ENCODE measurements around the gene S100A12. TPM values are rescaled to one million over a fixed set of nuclear protein-coding genes. Genes with fewer than 3 reads are reported as not detected.
"Not testable (repeated sequence)": the region's sequence is repeated elsewhere in the genome, so short reads cannot be mapped to it uniquely, and the experiment has no call there.

The S100A12 gene
- total and polyA plus RNA-seq, 2 experiments from 2014 or later = not detected

DNA sequence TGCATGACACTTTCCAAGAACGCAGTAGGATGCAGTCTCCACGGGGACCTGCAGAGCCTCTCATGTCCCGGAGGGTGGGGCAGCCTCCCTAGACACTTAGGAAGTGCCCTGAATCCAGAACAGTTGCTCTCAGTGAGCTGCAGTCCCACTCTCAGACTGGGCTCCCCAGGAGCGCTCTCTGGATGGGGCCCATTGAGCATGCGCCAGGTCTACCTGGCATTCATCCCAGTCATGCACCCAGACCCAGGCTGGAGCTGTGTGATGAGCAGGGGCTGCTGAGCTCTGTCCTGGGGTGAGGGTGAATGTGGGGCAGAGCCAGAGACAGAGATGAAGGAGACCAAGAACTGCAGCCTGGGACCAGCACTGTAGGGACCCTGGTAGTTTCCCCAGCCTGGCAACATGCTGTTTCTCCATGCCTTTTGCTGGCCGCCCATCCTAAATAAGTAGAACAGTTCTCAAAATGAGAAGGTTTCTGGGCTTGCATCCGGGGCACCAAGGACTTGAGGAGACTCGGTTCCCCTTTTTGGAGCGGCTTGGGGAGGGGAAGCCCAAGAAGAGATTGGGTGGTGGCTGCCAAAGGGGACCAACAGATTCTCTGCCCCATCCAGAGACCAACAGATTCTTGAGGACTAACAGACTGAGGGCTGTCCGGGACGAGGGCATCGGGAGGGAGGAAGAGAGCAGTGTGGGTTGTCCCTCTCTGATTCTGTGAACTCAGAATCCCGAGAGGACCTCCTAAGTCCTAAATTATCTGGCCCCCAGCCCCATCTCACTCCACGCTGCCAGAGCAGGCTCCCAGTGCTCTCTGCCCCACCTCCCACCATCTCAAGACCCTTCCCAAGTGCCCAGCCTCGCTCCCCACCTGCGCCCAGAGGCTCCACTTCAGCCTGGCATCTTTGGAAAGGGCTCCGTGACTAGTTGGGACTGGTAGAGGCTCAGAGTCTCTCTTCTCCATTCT, 25.8 kb downstream of the S100A12 start:
- H3K79me2 ChIP-seq = no peaks in the 10 kb centered on the region
- no peaks in the 10 kb centered on the region for H3K9me2 ChIP-seq (replicated peaks; ENCODE audit: insufficient read depth)
- peaks cover 17% of the 10 kb centered on the region for H3K27me3 ChIP-seq
- H3K36me3 ChIP-seq (replicated peaks; ENCODE audit: insufficient read depth, low read depth) = no peaks in the 10 kb centered on the region
- no peaks in the 10 kb centered on the region for H3K4me1 ChIP-seq (ENCODE audit: insufficient read depth)
- 61% methylated on average over 17 of the region's 17 CpGs for WGBS (ENCODE audit: low lambda C conversion rate, missing lambda C conversion rate)
- H2AFZ ChIP-seq = no peak overlapping the region
- no peaks in the 10 kb centered on the region for H3K9me3 ChIP-seq (ENCODE audit: low read depth)
- H3K4me3 ChIP-seq = no peak overlapping the region
- DNase-seq (ENCODE audit: low spot score) = no peak
- TF ChIP-seq EZH2phosphoT487 (IDR thresholded peaks at IDR 0.05; ENCODE audit: low read depth, severe bottlenecking, unreplicated experiment) (no peak), CTCF (IDR thresholded peaks at IDR 0.05; ENCODE audit: poor library complexity) (no peak), EZH2 (IDR thresholded peaks at IDR 0.05; ENCODE audit: borderline replicate concordance) (no peak)
- H4K20me1 ChIP-seq (ENCODE audit: insufficient read depth, poor library complexity, severe bottlenecking) = no peaks in the 10 kb centered on the region
- H3K4me2 ChIP-seq = no peak overlapping the region
- no peak overlapping the region for H3K27ac ChIP-seq

DNA sequence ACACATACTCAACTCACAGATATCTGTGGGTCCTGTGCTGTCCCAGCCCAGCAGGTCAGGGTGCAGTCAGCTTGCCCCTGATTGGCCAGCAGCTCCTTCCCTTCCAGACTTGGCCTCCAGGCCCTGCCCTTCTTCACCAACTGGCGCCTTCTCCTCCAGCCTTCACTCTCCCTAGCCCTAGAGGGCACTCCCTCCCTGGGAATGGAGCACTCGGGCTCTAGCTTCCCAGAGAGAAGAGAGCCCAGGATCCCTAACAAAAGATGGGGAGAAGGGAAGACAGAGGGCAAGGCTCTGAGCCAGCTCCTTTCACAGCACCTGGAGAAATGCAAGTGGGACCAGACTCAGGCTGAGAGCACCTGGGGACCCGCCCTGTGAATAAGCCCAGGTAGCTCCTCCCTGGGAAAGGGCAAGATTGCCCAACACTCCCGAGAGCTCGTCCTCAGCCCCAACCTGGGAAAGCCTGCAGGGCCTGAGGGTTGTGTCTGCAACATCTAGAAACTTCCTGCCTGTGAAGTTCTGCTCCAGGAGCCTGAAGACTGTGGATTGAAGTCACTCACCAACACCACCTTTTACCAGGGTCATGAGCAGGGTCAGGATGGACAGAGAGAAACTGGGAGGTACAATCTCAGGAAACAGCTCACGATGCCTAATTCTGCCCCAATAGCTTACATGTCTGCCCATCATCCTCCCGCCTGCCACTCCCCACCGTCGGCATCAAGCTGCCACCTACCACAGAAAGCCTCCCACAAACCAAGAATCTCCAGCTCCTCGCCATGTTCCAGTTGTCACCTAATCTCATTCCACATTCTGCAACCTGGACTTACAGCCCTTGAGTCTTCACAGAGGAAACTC, 26.7 kb downstream of the S100A12 start, which contains the start of gene PGLYRP4:
Gene PGLYRP4, minus strand, starts transcription at position 331 of the 852 bp plus-strand sequence. CDS start 909 bp downstream, outside the sequence.
- peaks cover 17% of the 10 kb centered on the region for H3K27me3 ChIP-seq
- TF ChIP-seq EZH2phosphoT487 (IDR thresholded peaks at IDR 0.05; ENCODE audit: low read depth, severe bottlenecking, unreplicated experiment) = no peak
- no peak for TF ChIP-seq EZH2 (IDR thresholded peaks at IDR 0.05; ENCODE audit: borderline replicate concordance)
- no peak for TF ChIP-seq CTCF (IDR thresholded peaks at IDR 0.05; ENCODE audit: poor library complexity)
- no peaks in the 10 kb centered on the region for H3K9me3 ChIP-seq (ENCODE audit: low read depth)
- no peak within 1 kb of the TSS for H3K4me3 ChIP-seq
- no peak within 1 kb of the TSS for H3K27ac ChIP-seq
- no peak within 1 kb of the TSS for H2AFZ ChIP-seq
- H3K36me3 ChIP-seq (replicated peaks; ENCODE audit: insufficient read depth, low read depth) = no peaks in the 10 kb centered on the region
- no peaks in the 10 kb centered on the region for H3K4me1 ChIP-seq (ENCODE audit: insufficient read depth)
- no peaks in the 10 kb centered on the region for H4K20me1 ChIP-seq (ENCODE audit: insufficient read depth, poor library complexity, severe bottlenecking)
- no peaks in the 10 kb centered on the region for H3K9me2 ChIP-seq (replicated peaks; ENCODE audit: insufficient read depth)
- H3K79me2 ChIP-seq = no peaks in the 10 kb centered on the region
- no peak within 1 kb of the TSS for H3K4me2 ChIP-seq
- WGBS (ENCODE audit: low lambda C conversion rate, missing lambda C conversion rate) = 54% methylated on average over 10 of the region's 10 CpGs
- no peak for DNase-seq (ENCODE audit: low spot score)

DNA sequence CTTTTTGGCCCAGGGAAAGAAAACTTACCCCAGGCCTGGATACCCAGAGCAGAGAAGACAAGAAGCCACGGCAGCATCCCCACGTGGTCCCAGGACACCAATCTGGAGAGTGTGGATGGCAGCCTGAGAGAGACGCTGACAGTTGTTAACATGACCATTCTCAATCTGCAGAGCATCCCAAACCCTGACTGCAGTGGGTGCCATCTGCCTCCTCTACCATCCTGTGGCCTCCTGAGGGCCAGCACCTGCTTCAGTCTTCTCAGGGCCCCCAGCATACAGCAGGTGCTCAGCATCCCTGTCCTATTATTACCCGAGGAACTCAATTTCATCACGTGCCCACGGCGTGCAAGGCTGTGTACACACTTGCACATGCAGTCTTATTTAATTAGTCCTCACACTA, 27.6 kb downstream of the S100A12 start:
- no peaks in the 10 kb centered on the region for H3K36me3 ChIP-seq (replicated peaks; ENCODE audit: insufficient read depth, low read depth)
- TF ChIP-seq EZH2phosphoT487 (IDR thresholded peaks at IDR 0.05; ENCODE audit: low read depth, severe bottlenecking, unreplicated experiment) (no peak), EZH2 (IDR thresholded peaks at IDR 0.05; ENCODE audit: borderline replicate concordance) (no peak), CTCF (IDR thresholded peaks at IDR 0.05; ENCODE audit: poor library complexity) (no peak)
- no peaks in the 10 kb centered on the region for H3K9me3 ChIP-seq (ENCODE audit: low read depth)
- no peaks in the 10 kb centered on the region for H3K79me2 ChIP-seq
- no peak overlapping the region for H3K4me2 ChIP-seq
- DNase-seq (ENCODE audit: low spot score) = no peak
- H3K4me3 ChIP-seq = no peak overlapping the region
- no peak overlapping the region for H3K27ac ChIP-seq
- no peaks in the 10 kb centered on the region for H3K9me2 ChIP-seq (replicated peaks; ENCODE audit: insufficient read depth)
- H3K27me3 ChIP-seq = peaks cover 17% of the 10 kb centered on the region
- H2AFZ ChIP-seq = no peak overlapping the region
- H4K20me1 ChIP-seq (ENCODE audit: insufficient read depth, poor library complexity, severe bottlenecking) = no peaks in the 10 kb centered on the region
- WGBS (ENCODE audit: low lambda C conversion rate, missing lambda C conversion rate) = 73% methylated on average over 7 of the region's 7 CpGs
- no peaks in the 10 kb centered on the region for H3K4me1 ChIP-seq (ENCODE audit: insufficient read depth)

DNA sequence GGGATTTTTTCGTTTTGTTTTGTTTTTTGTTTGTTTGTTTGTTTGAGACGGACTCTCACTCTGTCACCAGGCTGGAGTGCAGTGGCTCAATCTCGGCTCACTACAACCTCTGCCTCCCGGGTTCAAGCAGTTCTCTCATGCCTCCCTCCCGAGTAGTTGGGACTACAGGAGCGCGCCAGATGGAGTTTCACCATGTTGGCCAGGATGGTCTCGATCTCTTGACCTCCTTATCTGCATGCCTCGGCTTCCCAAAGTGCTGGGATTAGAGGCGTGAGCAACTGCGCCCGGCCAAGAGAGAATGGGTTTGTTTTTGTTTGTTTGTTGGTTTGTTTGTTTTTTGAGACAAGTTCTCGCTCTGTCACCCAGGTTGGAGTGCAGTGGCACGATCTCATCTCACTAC, 28.4 kb downstream of the S100A12 start:
- H3K79me2 ChIP-seq; DNase-seq (ENCODE audit: low spot score); H3K36me3 ChIP-seq (replicated peaks; ENCODE audit: insufficient read depth, low read depth); H3K4me2 ChIP-seq; H3K4me3 ChIP-seq; H4K20me1 ChIP-seq (ENCODE audit: insufficient read depth, poor library complexity, severe bottlenecking); H2AFZ ChIP-seq; H3K27ac ChIP-seq; H3K4me1 ChIP-seq (ENCODE audit: insufficient read depth); H3K9me3 ChIP-seq (ENCODE audit: low read depth); H3K9me2 ChIP-seq (replicated peaks; ENCODE audit: insufficient read depth): not testable (repeated sequence)
- WGBS (ENCODE audit: low lambda C conversion rate, missing lambda C conversion rate) = 69% methylated on average over 14 of the region's 14 CpGs
- peaks cover 17% of the 10 kb centered on the region for H3K27me3 ChIP-seq

All from hepatocyte (in vitro differentiated cells).